Suprapubic skin (tissue), 4 donors: ENCODE measurements around the gene KCNJ2. TPM values are rescaled to one million over a fixed set of nuclear protein-coding genes. Genes with fewer than 3 reads are reported as not detected.
A peak's percentile ranks its signal among the peaks of the same experiment; 100 is the strongest.

Experiments used
- DNase-seq, 2 donors: peaks; one replicate each; pipeline ENCODE4 v3.0.0-alpha.2; 2019; ENCODE audit warnings: low spot score in 2 of 2
- H3K27ac ChIP-seq: fragments of 200-600 bp; sonication (generic); one replicate; pipeline ENCODE4 v1.5.1; 2019
- H3K27me3 ChIP-seq: fragments of 200-600 bp; sonication (generic); one replicate; pipeline ENCODE4 v1.5.1; 2019
- H3K36me3 ChIP-seq: fragments of 200-600 bp; sonication (generic); one replicate; pipeline ENCODE4 v1.5.1; 2019
- H3K4me1 ChIP-seq: fragments of 200-600 bp; sonication (generic); one replicate; pipeline ENCODE4 v1.5.1; 2019
- H3K4me3 ChIP-seq: fragments of 200-600 bp; sonication (generic); one replicate; pipeline ENCODE4 v1.5.1; 2019; ENCODE audit warnings: mild to moderate bottlenecking
- H3K9me3 ChIP-seq: fragments of 200-600 bp; sonication (generic); one replicate; pipeline ENCODE4 v1.5.1; 2019
- EP300 ChIP-seq: sonication (generic); formaldehyde crosslinking; IDR thresholded peaks from one replicate; pipeline ENCODE4 v1.6.1; 2017; ENCODE audit warnings: antibody characterized with exemption
- POLR2A ChIP-seq, 2 donors: fragments of 450-650 bp; IDR thresholded peaks; one replicate each; pipeline ENCODE4 v1.6.1; 2017; ENCODE audit warnings: antibody characterized with exemption in 2 of 2, mild to moderate bottlenecking in 2 of 2, moderate library complexity in 2 of 2
- POLR2AphosphoS5 ChIP-seq, 3 donors: sonication (generic); formaldehyde crosslinking; IDR thresholded peaks; one replicate each; pipeline ENCODE4 v1.6.1; 2017; ENCODE audit warnings: antibody characterized with exemption in 3 of 3
- WGBS: methylation state at CpG from one replicate; pipeline ENCODE4 v1.1.5; 2018; 5-methylcytosine and 5-hydroxymethylcytosine counted together
- total RNA-seq, 4 donors: library from RNA; depleted of rRNA; stranded (reverse); fragments of >200 nt; gene quantifications; one replicate each; pipeline ENCODE4 v1.1.0, GENCODE V29; 2016
- TF ChIP-seq, protein P1 (sequence below), 2 donors: fragments of 200-600 bp in 1 of 2; fragments of 450-650 bp in 1 of 2; sonication (generic) in 1 of 2; IDR thresholded peaks; one replicate each; pipeline ENCODE4 v1.5.1; 2016 to 2019; ENCODE audit warnings: antibody characterized with exemption in 2 of 2, mild to moderate bottlenecking in 1 of 2, moderate library complexity in 1 of 2

Gene KCNJ2
- total RNA-seq, 4 donors from 2014 or later = 5.5 to 15.7 (median 7.9) TPM

DNA sequence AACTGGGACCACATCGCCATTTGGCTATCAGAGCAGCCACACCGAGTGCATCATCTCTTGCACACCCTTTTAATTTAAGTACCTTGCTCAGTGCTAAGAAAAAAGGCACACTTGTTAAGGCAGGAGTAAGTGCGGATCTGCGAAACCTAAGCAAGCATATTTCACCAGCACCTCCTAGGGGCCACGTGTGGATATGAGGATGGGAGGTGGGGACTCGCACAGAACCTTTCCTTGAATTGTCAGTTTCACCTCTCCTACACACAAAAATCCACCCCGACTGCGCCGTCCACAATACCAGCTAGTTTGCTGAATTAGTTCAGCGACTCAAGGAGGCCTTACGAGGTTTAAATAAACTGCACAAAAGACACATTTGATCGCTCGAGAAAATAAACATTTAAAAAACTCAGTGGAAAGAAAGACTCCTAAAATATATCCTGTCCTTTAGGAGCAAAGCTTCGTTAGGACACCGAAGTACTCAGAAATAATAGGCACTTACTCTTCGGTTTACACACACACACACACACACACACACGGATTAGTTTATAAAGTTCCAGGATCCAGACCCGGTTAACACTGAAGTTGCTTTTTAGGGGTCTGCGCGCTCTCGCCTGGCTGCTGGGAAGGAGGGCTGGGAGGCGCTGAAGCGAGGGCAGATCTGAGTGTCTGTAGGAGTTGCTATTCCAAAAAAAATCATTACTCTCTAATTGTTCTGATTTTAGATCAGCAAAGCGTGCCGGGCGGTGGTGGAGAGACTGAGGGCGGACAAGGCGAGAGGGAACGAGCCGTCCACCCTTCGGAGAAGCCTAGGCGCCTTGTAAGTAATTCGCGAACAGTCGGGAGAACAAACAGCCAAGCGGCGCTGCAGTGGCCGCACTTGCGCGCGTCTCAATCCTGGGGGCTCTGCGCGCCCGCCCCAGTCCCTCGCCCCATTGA lies 1.0 kb upstream of the KCNJ2 start:
- TF ChIP-seq EP300 = no peak
- TF ChIP-seq, protein P1, sequence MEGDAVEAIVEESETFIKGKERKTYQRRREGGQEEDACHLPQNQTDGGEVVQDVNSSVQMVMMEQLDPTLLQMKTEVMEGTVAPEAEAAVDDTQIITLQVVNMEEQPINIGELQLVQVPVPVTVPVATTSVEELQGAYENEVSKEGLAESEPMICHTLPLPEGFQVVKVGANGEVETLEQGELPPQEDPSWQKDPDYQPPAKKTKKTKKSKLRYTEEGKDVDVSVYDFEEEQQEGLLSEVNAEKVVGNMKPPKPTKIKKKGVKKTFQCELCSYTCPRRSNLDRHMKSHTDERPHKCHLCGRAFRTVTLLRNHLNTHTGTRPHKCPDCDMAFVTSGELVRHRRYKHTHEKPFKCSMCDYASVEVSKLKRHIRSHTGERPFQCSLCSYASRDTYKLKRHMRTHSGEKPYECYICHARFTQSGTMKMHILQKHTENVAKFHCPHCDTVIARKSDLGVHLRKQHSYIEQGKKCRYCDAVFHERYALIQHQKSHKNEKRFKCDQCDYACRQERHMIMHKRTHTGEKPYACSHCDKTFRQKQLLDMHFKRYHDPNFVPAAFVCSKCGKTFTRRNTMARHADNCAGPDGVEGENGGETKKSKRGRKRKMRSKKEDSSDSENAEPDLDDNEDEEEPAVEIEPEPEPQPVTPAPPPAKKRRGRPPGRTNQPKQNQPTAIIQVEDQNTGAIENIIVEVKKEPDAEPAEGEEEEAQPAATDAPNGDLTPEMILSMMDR (IDR thresholded peaks at IDR 0.05) = peak in 1 of 2 donors; percentile 69
- TF ChIP-seq POLR2A (IDR thresholded peaks at IDR 0.05) = no peak
- TF ChIP-seq POLR2AphosphoS5 (IDR thresholded peaks at IDR 0.05) = no peak
- Histone ChIP-seq H3K27me3 (peaks cover 8% of the 10 kb centered on the region), H3K36me3 (no peaks in the 10 kb centered on the region), H3K9me3 (no peaks in the 10 kb centered on the region), H3K27ac (peak overlapping the region; percentile 88), H3K4me3 (peak overlapping the region; percentile 73), H3K4me1 (peaks cover 29% of the 10 kb centered on the region)
- WGBS = 2% methylated on average over 32 of the region's 45 CpGs
- peak; percentile 71 to 79 for DNase-seq

DNA sequence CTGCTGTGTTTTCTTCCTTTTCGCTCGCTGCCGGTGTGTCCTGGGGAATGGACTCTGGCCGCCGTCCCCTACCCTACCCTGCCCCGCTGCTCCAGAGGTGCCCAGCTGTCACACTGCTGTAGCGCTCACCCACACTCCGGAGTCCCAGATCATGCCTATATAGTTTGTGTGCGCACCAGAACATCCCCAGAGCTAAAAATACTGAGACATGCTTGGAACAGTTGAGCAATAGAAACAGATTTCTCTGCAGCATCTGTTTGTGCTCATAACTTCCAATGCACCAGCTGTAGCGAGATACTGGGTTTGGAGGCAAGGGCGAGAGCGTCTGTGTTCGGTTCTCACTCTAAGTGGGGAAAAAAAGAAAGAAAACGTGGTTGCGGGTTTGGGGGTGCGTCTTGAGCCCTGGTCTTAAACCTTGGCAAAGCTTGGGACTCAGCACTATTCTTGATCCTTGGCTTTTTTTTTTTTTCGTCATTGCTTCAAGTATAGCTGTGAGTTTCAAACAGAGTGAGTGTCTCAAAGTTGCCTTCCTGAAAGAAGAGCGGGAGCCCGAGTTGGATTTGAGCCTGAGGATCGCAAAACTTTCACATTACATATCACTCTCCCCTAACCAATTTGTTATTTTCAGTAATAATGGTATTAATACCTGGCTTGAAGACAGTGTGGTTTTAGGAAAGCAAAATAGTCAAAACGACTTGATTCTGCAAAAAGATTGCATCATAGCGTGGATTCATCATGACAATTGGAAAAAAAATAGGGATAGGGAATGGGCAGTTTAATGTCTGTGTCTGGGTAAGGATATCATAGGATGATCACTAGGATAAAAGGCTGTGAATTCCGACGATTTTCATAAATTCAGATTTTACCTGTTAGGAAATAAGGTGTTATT lies 621 bp downstream of the KCNJ2 start:
- Histone ChIP-seq H3K27ac (peak overlapping the region; percentile 88), H3K9me3 (no peaks in the 10 kb centered on the region), H3K27me3 (peaks cover 8% of the 10 kb centered on the region), H3K36me3 (no peaks in the 10 kb centered on the region), H3K4me3 (peak overlapping the region; percentile 73), H3K4me1 (peaks cover 36% of the 10 kb centered on the region)
- TF ChIP-seq POLR2A (IDR thresholded peaks at IDR 0.05) (no peak), EP300 (no peak), POLR2AphosphoS5 (IDR thresholded peaks at IDR 0.05) (no peak)
- TF ChIP-seq, protein P1 (IDR thresholded peaks at IDR 0.05) = no peak
- DNase-seq = no peak
- WGBS = 7% methylated on average over 24 of the region's 24 CpGs

DNA sequence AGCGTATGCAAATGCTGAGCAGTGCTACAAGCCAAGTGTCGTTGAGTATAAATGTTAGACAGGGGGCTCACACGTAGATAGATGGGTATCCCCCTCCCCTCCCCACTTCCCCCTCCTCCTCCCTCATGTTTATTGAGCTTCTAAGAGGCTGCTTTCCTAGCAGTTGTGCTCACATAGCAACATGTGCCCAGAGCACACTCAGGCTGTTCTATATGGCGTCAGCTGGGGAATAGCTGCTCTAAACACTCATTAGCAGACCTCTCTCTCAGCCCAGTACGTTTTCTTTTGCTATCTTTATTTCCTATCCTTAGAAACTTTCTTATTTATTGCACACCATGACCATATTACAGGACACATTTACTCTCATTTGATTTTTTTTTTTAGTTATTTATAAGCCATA lies 1.8 kb downstream of the KCNJ2 start:
- peaks cover 8% of the 10 kb centered on the region for H3K36me3 ChIP-seq
- no peak overlapping the region for H3K27ac ChIP-seq
- H3K4me3 ChIP-seq = peak overlapping the region; percentile 73
- no peak for TF ChIP-seq EP300
- TF ChIP-seq POLR2AphosphoS5 (IDR thresholded peaks at IDR 0.05) = no peak
- no peak for TF ChIP-seq POLR2A (IDR thresholded peaks at IDR 0.05)
- TF ChIP-seq, protein P1 (IDR thresholded peaks at IDR 0.05) = no peak
- no peaks in the 10 kb centered on the region for H3K9me3 ChIP-seq
- H3K4me1 ChIP-seq = peaks cover 36% of the 10 kb centered on the region
- peaks cover 8% of the 10 kb centered on the region for H3K27me3 ChIP-seq
- WGBS = 41% methylated on average over 5 of the region's 5 CpGs
- DNase-seq = no peak

DNA sequence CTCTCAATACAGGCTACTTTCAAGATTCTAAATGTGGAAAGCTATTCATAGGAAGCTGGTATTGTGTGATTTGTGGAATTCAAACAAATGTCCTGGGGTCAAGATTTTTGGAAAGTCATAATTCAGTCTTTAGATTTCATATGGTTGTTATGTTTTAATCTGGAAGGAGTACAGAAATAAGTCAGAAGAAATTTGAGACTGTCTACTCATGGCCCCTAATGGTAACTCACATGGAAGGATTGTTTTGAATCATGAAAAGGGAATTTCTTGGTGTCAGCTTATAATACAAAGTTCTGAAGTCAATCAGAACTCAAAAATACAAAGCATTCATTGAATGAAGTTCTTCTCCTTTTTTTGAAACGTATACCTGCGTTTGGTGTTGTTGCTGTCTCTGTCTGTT lies 3.1 kb downstream of the KCNJ2 start:
- 50% methylated on average over 2 of the region's 2 CpGs for WGBS
- no peak overlapping the region for H3K4me3 ChIP-seq
- H3K27me3 ChIP-seq = peaks cover 8% of the 10 kb centered on the region
- peaks cover 10% of the 10 kb centered on the region for H3K36me3 ChIP-seq
- no peak overlapping the region for H3K27ac ChIP-seq
- H3K9me3 ChIP-seq = no peaks in the 10 kb centered on the region
- peaks cover 36% of the 10 kb centered on the region for H3K4me1 ChIP-seq
- DNase-seq = no peak
- TF ChIP-seq EP300 (no peak), POLR2AphosphoS5 (IDR thresholded peaks at IDR 0.05) (no peak), POLR2A (IDR thresholded peaks at IDR 0.05) (no peak)
- TF ChIP-seq, protein P1 (IDR thresholded peaks at IDR 0.05) = no peak
